HG03342 (cell line): ENCODE data around the gene PLCG2.
"Not testable (repeated sequence)": the region's sequence is repeated elsewhere in the genome, so short reads cannot be mapped to it uniquely, and the experiment has no call there.

ENCODE experiments used
- ATAC-seq: cut with Tn5 transposase; IDR thresholded peaks from one replicate; pipeline ENCODE4 v1.9.1; 2021; ENCODE audit warnings: mild to moderate bottlenecking, moderate library complexity; ENCODE audit not compliant: unreplicated experiment

Gene PLCG2

DNA sequence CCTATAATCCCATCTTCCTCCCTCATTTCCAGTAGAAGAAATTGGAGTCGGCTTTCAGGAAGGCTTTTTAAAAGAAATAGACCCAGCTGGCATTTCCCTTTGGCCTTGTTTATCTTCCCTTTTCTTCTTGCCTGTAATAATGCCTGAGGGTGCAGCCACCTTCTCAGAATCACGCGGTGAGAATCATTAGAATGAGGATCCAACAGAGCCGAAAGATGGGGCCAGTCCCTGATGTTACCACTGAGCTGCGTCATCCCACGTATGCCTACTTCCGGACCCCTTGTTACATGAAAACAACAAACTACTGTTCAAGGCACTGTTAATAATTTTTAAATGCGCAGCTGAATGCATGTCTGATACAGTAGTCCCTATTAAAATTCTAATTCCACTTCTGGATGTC, 208.0 kb downstream of the PLCG2 start:
- no peak for ATAC-seq

DNA sequence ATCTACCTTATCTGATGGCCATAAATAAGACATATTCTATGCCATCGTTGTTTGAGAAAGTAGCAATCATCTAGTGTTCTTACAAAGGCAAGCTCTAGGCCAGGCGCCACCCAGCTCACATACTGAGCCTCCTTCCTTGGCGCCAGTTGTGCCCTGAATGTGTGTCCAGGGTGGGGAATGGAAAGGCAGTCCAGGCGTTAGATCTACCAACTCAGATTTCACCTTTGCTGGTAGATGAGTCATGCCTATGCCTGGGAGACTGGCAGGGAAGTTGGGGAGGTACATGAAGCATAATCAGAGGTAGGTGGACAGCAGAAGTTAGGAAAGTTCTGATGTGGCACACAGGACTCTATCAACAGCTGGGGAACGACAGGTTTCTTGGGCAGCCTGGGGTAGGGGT, 208.6 kb downstream of the PLCG2 start:
- no peak for ATAC-seq

- ATAC-seq, result no peak
Measured at GRCh38 chr16:81992859-81993258, 213.8 kb downstream of the PLCG2 start.

- ATAC-seq, result no peak
Measured at GRCh38 chr16:81994485-81994884, 215.4 kb downstream of the PLCG2 start.

GRCh38 chr16:81995651-81996050, 216.6 kb downstream of the PLCG2 start:
- no peak for ATAC-seq

DNA sequence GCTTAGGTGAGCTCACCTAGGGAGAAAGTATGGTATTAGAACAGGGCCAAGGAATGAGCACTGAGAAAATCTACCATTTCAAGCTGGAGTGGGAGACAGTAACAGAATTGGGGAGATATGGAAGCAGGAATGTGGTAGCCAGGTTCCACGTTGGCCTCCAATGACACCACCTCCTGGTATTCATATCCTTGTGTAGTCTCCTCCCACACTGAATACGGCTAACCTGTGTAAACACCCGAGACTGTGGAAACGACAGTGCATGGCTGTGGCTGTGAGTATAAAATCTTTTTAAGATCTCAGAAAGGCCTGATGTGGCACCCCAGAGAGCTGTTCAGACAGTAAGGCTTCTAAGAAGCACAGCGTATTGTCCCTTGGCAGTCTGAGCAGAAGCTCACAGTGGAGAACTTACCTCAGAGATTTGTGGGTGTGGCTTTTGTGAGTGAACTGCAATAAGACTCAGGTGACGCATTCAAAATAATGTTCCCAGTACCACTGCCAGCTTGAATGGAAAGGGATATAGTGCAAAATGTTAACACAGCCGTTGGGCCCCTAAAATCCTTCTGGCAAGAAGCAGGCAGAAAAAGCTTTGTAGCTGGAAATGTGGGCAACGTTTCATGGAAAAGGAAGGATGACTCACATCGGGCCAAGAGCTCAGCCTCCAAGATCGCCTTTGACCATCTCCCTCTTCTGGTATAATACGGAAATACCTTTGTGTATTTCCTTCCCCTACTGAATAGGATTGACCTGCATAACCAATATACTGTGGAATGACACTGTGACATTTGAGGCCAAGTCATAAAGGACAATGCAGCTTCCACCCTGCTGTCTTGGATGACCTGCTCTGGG, 217.8 kb downstream of the PLCG2 start:
- no peak for ATAC-seq

DNA sequence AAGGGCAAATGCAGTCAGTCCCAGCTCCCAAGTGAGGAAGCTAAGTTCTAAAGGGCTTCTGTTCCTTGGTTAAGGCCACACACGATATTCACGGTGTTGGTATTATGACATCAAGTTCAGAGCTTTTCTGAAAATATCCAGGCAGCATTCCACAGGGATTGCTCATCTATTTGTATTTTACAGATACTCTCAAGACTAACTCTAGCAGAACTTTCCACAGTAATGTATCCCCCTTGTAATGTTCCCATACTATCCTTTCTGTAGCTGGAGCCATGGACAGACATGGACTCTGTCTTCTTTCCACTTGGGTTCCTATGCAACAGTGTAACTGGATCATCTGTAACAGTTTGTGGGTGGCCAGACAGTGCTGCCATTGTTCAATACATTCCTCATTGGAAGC, 218.6 kb downstream of the PLCG2 start:
- no peak for ATAC-seq

GRCh38 chr16:82002831-82003230, 223.7 kb downstream of the PLCG2 start:
- ATAC-seq, result no peak

DNA sequence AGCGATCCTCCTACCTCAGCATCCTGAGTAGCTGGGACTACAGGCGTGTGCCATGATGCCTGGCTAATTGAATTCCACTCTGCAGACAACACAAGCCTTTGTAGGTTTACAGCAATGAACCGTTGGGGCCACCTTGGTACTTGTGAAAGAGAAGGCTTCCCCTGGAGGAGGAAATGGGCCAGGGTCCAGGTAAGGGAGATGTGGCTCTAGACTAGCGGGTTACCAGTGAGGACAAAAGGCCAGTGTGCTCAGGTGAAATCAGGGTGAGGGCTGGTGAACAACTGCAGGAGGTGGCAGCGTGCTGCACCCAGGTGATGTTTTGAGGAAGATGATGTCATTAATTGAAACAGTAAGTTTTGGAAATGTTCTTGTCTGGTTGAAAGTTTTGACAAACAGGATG, 225.5 kb downstream of the PLCG2 start:
- ATAC-seq, result no peak

DNA sequence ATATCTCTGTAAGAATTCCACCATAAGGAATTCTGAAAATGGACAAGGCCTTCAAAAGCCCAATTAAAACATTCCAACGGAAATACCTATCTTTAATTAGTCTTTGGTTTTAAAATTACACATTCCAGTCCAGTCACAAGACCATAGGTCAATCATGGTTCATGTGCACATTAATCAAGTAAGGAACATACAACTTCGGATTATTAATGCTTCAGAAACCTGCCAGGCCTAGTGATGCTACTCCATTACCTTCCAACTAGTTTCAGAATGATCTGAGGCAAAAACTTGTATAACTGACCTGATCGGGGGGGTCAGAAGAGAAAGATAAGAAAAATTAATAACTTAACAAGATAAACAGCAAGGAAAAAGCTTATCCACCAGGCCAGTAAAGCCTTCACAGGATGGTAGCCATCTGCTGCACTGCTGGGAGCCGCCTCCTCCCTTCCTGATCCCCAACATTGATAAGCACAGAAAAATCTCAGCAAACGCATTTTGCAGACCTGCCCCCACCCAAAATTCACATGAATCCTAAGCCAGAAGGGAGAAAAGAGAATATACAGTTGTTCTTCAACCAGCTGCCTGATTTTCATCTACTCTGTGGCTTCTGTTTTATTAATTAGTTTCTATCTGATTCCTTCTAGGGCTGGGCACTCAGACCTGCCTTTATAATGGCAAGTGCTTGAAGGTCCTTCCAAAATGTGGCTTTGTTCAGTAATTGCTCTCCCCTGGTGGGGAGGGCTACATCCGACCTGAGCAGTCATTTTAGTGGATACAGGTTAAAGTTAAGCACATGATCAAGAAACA, 226.1 kb downstream of the PLCG2 start:
- no peak for ATAC-seq

- ATAC-seq, result no peak
Measured at GRCh38 chr16:82006036-82006435, 226.9 kb downstream of the PLCG2 start.

GRCh38 chr16:82007189-82007588, 228.1 kb downstream of the PLCG2 start:
- ATAC-seq, result no peak

DNA sequence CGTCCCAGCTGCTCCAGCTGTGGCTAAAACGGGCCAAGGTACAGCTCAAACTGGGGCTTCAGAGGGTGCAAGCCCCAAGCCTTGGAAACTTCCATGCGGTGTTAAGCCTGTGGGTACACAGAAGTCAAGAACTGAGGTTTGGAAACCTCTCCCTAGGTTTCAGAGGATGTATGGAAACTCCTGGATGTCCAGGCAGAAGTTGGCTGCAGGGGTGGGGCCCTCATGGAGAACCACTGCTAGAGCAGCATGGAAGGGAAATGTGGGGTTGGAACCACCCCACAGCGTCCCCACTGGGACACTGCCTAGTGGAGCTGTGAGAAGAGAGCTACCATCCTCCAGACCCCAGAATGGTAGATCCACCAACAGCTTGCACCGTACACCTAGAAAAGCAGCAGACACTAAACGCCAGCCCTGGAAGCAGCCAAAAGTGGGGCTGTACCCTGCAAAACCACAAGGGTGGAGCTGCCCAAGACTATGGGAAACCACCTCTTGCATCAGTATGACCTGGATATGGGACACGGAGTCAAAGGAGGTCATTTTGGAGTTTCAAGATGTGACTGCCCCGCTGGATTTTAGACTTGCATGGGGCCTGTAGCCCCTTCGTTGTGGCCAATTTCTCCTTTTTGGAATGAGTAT, 230.0 kb downstream of the PLCG2 start:
- no peak for ATAC-seq

DNA sequence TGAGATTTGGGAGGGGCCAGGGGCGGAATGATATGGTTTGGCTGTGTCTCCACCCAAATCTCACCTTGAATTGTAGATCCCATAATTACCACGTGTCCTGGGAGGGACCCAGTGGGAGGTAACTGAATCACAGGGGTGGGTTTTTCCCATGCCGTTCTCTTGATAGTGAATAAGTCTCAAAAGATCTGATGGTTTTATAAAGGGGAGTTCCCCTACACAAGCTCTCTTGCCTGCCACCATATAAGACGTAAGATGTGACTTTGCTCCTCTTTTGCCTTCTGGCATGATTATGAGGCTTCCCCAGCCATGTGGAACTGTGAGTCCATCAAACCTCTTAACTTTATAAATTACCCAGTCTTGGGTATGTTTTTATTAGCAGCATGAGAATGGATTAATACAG, 230.7 kb downstream of the PLCG2 start:
- ATAC-seq, result not testable (repeated sequence)

- no peak for ATAC-seq
Measured at GRCh38 chr16:82010649-82011048, 231.6 kb downstream of the PLCG2 start.

GRCh38 chr16:82011199-82011641, 232.1 kb downstream of the PLCG2 start, which contains the start of gene SDR42E1:
SDR42E1 (minus strand) TSS chr16:82011470; CDS start chr16:82000858, 10,612 bp downstream.
- peak; percentile 83 for ATAC-seq
